ENCODE measurements around the gene ANTXRL. TPM values are rescaled to one million over a fixed set of nuclear protein-coding genes. Genes with fewer than 3 reads are reported as not detected.
"Not testable (repeated sequence)": the region's sequence is repeated elsewhere in the genome, so short reads cannot be mapped to it uniquely, and the experiment has no call there.

ANTXRL gene
- total RNA-seq, 4 donors from 2014 or later, result 0.27 TPM; not detected in 3

GRCh38 chr10:46253076-46254006, 33.5 kb upstream of the ANTXRL start:
- TF ChIP-seq POLR2A (IDR thresholded peaks at IDR 0.05), result no peak
- Histone ChIP-seq H3K4me3 (no peak overlapping the region), H3K9me3 (no peaks in the 10 kb centered on the region), H3K4me1 (no peaks in the 10 kb centered on the region), H3K27ac (no peak overlapping the region), H3K36me3 (no peaks in the 10 kb centered on the region), H3K27me3 (no peaks in the 10 kb centered on the region)
- no peak for DNase-seq
- intact Hi-C loops (cut with DNase I; ENCODE audit: low total_unique reads), result no loop called here

- H3K4me3 ChIP-seq, result no peak overlapping the region
- no peaks in the 10 kb centered on the region for H3K4me1 ChIP-seq
- TF ChIP-seq POLR2A (IDR thresholded peaks at IDR 0.05) (no peak), CTCF (IDR thresholded peaks at IDR 0.05) (no peak)
- H3K9me3 ChIP-seq, result no peaks in the 10 kb centered on the region
- H3K36me3 ChIP-seq, result no peaks in the 10 kb centered on the region
- intact Hi-C loops (cut with DNase I; ENCODE audit: low total_unique reads), result no loop called here
- H3K27ac ChIP-seq, result no peak overlapping the region
- DNase-seq, result no peak
- H3K27me3 ChIP-seq, result no peaks in the 10 kb centered on the region
Observed at GRCh38 chr10:46254007-46254383, 32.8 kb upstream of the ANTXRL start.

GRCh38 chr10:46254467-46254866, 32.3 kb upstream of the ANTXRL start:
- H3K36me3 ChIP-seq, result no peaks in the 10 kb centered on the region
- no peak for DNase-seq
- no peak overlapping the region for H3K27ac ChIP-seq
- no peak for TF ChIP-seq POLR2A (IDR thresholded peaks at IDR 0.05)
- TF ChIP-seq CTCF (IDR thresholded peaks at IDR 0.05), result no peak
- no peaks in the 10 kb centered on the region for H3K9me3 ChIP-seq
- H3K4me1 ChIP-seq, result no peaks in the 10 kb centered on the region
- H3K4me3 ChIP-seq, result no peak overlapping the region
- intact Hi-C loops (cut with DNase I; ENCODE audit: low total_unique reads), result no loop called here
- H3K27me3 ChIP-seq, result no peaks in the 10 kb centered on the region

GRCh38 chr10:46255210-46255609, 31.6 kb upstream of the ANTXRL start:
- H3K4me1 ChIP-seq, result not testable (repeated sequence)

GRCh38 chr10:46255801-46256747, 30.7 kb upstream of the ANTXRL start:
- no peaks in the 10 kb centered on the region for H3K9me3 ChIP-seq
- intact Hi-C loops (cut with DNase I; ENCODE audit: low total_unique reads), result no loop called here
- no peaks in the 10 kb centered on the region for H3K4me1 ChIP-seq
- H3K27me3 ChIP-seq, result no peaks in the 10 kb centered on the region
- no peak for TF ChIP-seq POLR2A (IDR thresholded peaks at IDR 0.05)
- no peak for TF ChIP-seq CTCF (IDR thresholded peaks at IDR 0.05)
- H3K27ac ChIP-seq, result peak overlapping the region in 1 of 2 donors; percentile 34
- no peaks in the 10 kb centered on the region for H3K36me3 ChIP-seq
- DNase-seq, result peak; percentile 34 to 51
- H3K4me3 ChIP-seq, result no peak overlapping the region

More at GRCh38 chr10:46255210-46255609, 31.6 kb upstream of the ANTXRL start:
- H3K36me3 ChIP-seq; H3K27me3 ChIP-seq; H3K9me3 ChIP-seq; DNase-seq; H3K4me3 ChIP-seq; intact Hi-C loops (cut with DNase I; ENCODE audit: low total_unique reads); H3K27ac ChIP-seq: not testable (repeated sequence)

All from uterus (tissue), 4 donors.